Colonic mucosa (tissue), 4 donors: ENCODE data around the gene FAM47E. TPM values are rescaled to one million over a fixed set of nuclear protein-coding genes. Genes with fewer than 3 reads are reported as not detected.

Experiments used
- DNase-seq: peaks from one replicate; pipeline ENCODE4 v3.0.0-alpha.2; 2020
- H3K27ac ChIP-seq: fragments of 200-600 bp; one replicate; pipeline ENCODE4 v1.8.0; 2021
- H3K27me3 ChIP-seq: fragments of 200-600 bp; one replicate; pipeline ENCODE4 v1.8.0; 2021
- H3K36me3 ChIP-seq: fragments of 200-600 bp; one replicate; pipeline ENCODE4 v1.8.0; 2021
- H3K4me1 ChIP-seq: fragments of 200-600 bp; one replicate; pipeline ENCODE4 v1.8.0; 2021; ENCODE audit warnings: mild to moderate bottlenecking
- H3K4me3 ChIP-seq: fragments of 200-600 bp; one replicate; pipeline ENCODE4 v1.8.0; 2021
- H3K9ac ChIP-seq, 2 donors: one replicate each; pipeline ENCODE4 v1.7.0; 2013; ENCODE audit warnings: control low read depth in 2 of 2, low read depth in 2 of 2, low read length in 2 of 2
- H3K9me3 ChIP-seq: fragments of 200-600 bp; one replicate; pipeline ENCODE4 v1.8.0; 2021
- CTCF ChIP-seq: fragments of 200-600 bp; IDR thresholded peaks from one replicate; pipeline ENCODE4 v1.8.0; 2022; ENCODE audit warnings: antibody characterized with exemption, mild to moderate bottlenecking
- intact Hi-C: fragments of 100-400 bp; cut with DNase I; formaldehyde crosslinking; loops from one replicate; pipeline ENCODE4 v1.14.1; 2022
- total RNA-seq, 2 donors: library from RNA; stranded (reverse); fragmentation: NEBNext Ultra II Directional in 1 of 2; extraction: Animal tissue kit (Norgen Biotek cat#: 25700) in 1 of 2; gene quantifications; one replicate each; pipeline ENCODE4 v1.2.1, GENCODE V29; 2021
- donor health status: healthy.
- donor health status: DM: no; HTN: no; CAD: no.
- donor health status: DM: no; HTN: no; CAD: no.

The FAM47E gene
- total RNA-seq, 2 donors from 2014 or later: 3.9 to 4.8 TPM

GRCh38 chr4:76272999-76273398 lies 21.5 kb downstream of the FAM47E start:
- no peak for TF ChIP-seq CTCF
- DNase-seq: no peak
- intact Hi-C loops: no loop called here
- H3K9me3 ChIP-seq: no peaks in the 10 kb centered on the region
- no peak overlapping the region for H3K4me3 ChIP-seq
- no peaks in the 10 kb centered on the region for H3K4me1 ChIP-seq
- no peak overlapping the region for H3K27ac ChIP-seq
- H3K36me3 ChIP-seq: no peaks in the 10 kb centered on the region
- H3K27me3 ChIP-seq: no peaks in the 10 kb centered on the region
- no peak overlapping the region for H3K9ac ChIP-seq

GRCh38 chr4:76275486-76276124 lies 24.1 kb downstream of the FAM47E start:
- Histone ChIP-seq H3K27me3 (no peaks in the 10 kb centered on the region), H3K9me3 (no peaks in the 10 kb centered on the region), H3K9ac (no peak overlapping the region), H3K36me3 (no peaks in the 10 kb centered on the region), H3K4me3 (no peak overlapping the region), H3K4me1 (no peaks in the 10 kb centered on the region), H3K27ac (no peak overlapping the region)
- intact Hi-C loops: no loop called here
- DNase-seq: no peak
- TF ChIP-seq CTCF: no peak

- intact Hi-C loops: no loop called here
- no peak overlapping the region for H3K27ac ChIP-seq
- H3K4me1 ChIP-seq: no peaks in the 10 kb centered on the region
- TF ChIP-seq CTCF: no peak
- no peaks in the 10 kb centered on the region for H3K27me3 ChIP-seq
- no peak for DNase-seq
- no peak overlapping the region for H3K9ac ChIP-seq
- H3K9me3 ChIP-seq: no peaks in the 10 kb centered on the region
- no peak overlapping the region for H3K4me3 ChIP-seq
- H3K36me3 ChIP-seq: no peaks in the 10 kb centered on the region
Observed at GRCh38 chr4:76276813-76277212, 25.3 kb downstream of the FAM47E start.

GRCh38 chr4:76277667-76278066 lies 26.1 kb downstream of the FAM47E start:
- TF ChIP-seq CTCF: no peak
- no peaks in the 10 kb centered on the region for H3K4me1 ChIP-seq
- no peaks in the 10 kb centered on the region for H3K9me3 ChIP-seq
- no peak overlapping the region for H3K9ac ChIP-seq
- H3K36me3 ChIP-seq: no peaks in the 10 kb centered on the region
- intact Hi-C loops: no loop called here
- DNase-seq: no peak
- no peaks in the 10 kb centered on the region for H3K27me3 ChIP-seq
- H3K27ac ChIP-seq: no peak overlapping the region
- H3K4me3 ChIP-seq: no peak overlapping the region

GRCh38 chr4:76278583-76278982 lies 27.1 kb downstream of the FAM47E start:
- intact Hi-C loops: no loop called here
- DNase-seq: no peak

More at GRCh38 chr4:76278583-76278982, 27.1 kb downstream of the FAM47E start:
- Histone ChIP-seq H3K4me1 (no peaks in the 10 kb centered on the region), H3K27ac (peak overlapping the region; percentile 37), H3K36me3 (no peaks in the 10 kb centered on the region), H3K9ac (no peak overlapping the region), H3K9me3 (no peaks in the 10 kb centered on the region), H3K4me3 (no peak overlapping the region), H3K27me3 (no peaks in the 10 kb centered on the region)
- no peak for TF ChIP-seq CTCF
